Ishikawa (cell line): Measurements from ENCODE around the gene RHBDD3.

Experiments used
- CEBPB ChIP-seq: IDR thresholded peaks from 2 replicates; pipeline ENCODE4 v1.6.1; 2012
- CREB1 ChIP-seq: IDR thresholded peaks from 2 replicates; pipeline ENCODE4 v1.6.1; 2012; ENCODE audit warnings: low read depth
- EGR1 ChIP-seq: IDR thresholded peaks from 2 replicates; pipeline ENCODE4 v1.6.1; 2012
- EP300 ChIP-seq: IDR thresholded peaks from 2 replicates; pipeline ENCODE4 v1.6.1; 2012; ENCODE audit warnings: borderline replicate concordance
- FOXM1 ChIP-seq: IDR thresholded peaks from 2 replicates; pipeline ENCODE4 v1.6.1; 2012; ENCODE audit warnings: low read depth, borderline replicate concordance
- NFIC ChIP-seq: IDR thresholded peaks from 2 replicates; pipeline ENCODE4 v1.6.1; 2012
- RAD21 ChIP-seq: IDR thresholded peaks from 2 replicates; pipeline ENCODE4 v1.6.1; 2012; ENCODE audit warnings: low read depth
- REST ChIP-seq: IDR thresholded peaks from 2 replicates; pipeline ENCODE4 v1.6.1; 2012; ENCODE audit warnings: low read depth, mild to moderate bottlenecking
- TAF1 ChIP-seq: IDR thresholded peaks from 2 replicates; pipeline ENCODE4 v1.6.1; 2012; ENCODE audit warnings: low read depth, mild to moderate bottlenecking
- TCF12 ChIP-seq: IDR thresholded peaks from 2 replicates; pipeline ENCODE4 v1.6.1; 2012; ENCODE audit warnings: low read depth
- TEAD4 ChIP-seq: IDR thresholded peaks from 2 replicates; pipeline ENCODE4 v1.6.1; 2012
- USF1 ChIP-seq: IDR thresholded peaks from 2 replicates; pipeline ENCODE4 v1.6.1; 2012
- YY1 ChIP-seq: IDR thresholded peaks from 2 replicates; pipeline ENCODE4 v1.6.1; 2012; ENCODE audit warnings: low read depth
- ZBTB7A ChIP-seq: IDR thresholded peaks from 2 replicates; pipeline ENCODE4 v1.6.1; 2012; ENCODE audit warnings: low read depth
- TF ChIP-seq, protein P1 (sequence below): IDR thresholded peaks from 2 replicates; pipeline ENCODE4 v1.6.1; 2012

The RHBDD3 gene

DNA sequence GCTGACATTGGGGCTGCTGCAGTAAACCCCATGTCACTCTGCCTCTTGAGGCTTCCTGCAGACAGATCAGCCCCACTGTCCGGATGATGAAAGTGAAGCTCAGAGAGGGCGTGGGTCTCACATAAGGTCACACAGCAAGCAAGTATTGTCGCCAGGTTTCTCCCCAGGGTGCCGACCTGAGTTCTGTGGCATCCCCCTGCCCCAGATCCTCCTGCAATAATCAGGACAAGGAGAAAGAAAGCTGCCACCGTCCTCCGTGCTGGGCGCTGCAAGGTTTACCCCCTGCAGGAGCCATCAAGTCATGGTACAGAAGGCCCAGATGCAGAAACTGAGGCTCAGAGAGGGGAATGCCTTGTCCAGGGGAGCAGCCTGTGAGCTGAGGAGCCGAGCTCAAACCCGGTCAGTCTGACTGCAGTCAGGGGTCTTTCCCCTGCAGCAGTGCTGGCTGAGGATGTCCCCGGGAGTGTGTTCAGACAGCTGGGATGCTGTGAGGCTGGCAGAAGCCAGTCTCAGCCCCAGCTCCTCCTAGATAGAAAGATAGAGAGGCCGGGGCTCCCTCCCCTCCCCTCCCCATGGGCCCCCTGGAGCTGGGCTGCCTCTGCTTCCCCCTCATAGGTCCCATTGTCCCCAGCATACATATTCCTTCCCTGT is 48.9 kb downstream of the RHBDD3 start:
- TF ChIP-seq REST (no peak), YY1 (no peak), TCF12 (no peak), EP300 (no peak), CEBPB (no peak), FOXM1 (no peak), ZBTB7A (no peak), USF1 (no peak), CREB1 (no peak), TAF1 (no peak), EGR1 (no peak), NFIC (no peak), TEAD4 (no peak), RAD21 (no peak)
- TF ChIP-seq, protein P1, sequence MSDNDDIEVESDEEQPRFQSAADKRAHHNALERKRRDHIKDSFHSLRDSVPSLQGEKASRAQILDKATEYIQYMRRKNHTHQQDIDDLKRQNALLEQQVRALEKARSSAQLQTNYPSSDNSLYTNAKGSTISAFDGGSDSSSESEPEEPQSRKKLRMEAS, result no peak

DNA sequence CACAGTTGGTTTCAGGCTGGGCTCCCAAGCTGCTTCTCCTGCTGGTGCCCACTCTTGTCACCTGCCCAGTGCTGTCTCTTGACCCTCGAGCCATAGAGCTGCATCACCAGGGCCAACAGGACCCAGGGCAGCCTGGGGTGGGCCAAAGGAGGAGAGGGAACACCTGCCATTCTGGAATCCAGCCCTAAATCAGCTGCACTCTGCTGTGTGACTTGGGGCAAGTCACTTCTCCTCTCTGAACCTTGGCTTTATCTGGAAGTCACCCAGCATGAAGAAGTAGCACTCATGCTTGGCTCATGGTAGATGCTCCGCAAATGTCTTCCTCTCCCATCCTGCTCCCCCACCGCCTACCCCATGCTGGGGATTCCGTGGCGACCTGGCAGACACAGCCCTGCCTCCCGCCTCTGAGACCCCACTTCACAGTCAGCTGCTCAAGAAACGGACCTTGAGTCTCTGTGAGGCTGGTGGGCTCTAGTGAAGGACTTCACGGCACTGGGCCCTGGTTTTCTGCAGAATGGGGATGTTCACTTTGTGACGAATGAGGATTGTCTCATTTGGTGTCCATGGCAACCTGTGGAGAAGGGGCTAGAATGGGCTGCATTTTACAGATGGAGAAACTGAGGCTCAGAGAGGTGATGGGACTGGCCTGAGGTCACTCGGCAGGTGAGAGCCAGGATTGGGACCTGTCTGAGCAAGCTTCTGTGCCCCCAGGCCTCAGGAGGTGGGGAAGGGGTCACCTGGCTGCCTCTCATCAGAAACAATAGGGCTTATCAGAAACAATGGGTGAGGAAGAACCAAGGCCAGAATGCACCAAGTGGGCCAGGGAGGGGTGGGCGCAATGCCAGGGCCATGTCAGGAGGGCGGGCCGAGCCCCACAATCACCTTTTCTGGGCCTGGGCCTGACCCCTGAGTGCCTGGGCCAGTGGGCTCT is 49.7 kb downstream of the RHBDD3 start:
- TF ChIP-seq REST (no peak), USF1 (no peak), EP300 (no peak), CREB1 (no peak), FOXM1 (no peak)
- TF ChIP-seq, protein P1, result no peak

GRCh38 chr22:29216873-29217666 is 50.7 kb downstream of the RHBDD3 start:
- TF ChIP-seq EP300 (no peak), YY1 (no peak), TCF12 (no peak), CEBPB (no peak), TEAD4 (no peak), NFIC (no peak), CREB1 (no peak), TAF1 (no peak), FOXM1 (no peak), RAD21 (no peak), ZBTB7A (no peak), REST (no peak), EGR1 (no peak), USF1 (no peak)
- TF ChIP-seq, protein P1, result no peak
